GM21825 (cell line): ENCODE results near the gene ATIC.
A peak's percentile ranks its signal among the peaks of the same experiment; 100 is the strongest.

ENCODE experiments used
- ATAC-seq: cut with Tn5 transposase; IDR thresholded peaks from one replicate; pipeline ENCODE4 v1.9.1; 2021; ENCODE audit warnings: mild to moderate bottlenecking, moderate library complexity; ENCODE audit not compliant: unreplicated experiment

Gene ATIC

DNA sequence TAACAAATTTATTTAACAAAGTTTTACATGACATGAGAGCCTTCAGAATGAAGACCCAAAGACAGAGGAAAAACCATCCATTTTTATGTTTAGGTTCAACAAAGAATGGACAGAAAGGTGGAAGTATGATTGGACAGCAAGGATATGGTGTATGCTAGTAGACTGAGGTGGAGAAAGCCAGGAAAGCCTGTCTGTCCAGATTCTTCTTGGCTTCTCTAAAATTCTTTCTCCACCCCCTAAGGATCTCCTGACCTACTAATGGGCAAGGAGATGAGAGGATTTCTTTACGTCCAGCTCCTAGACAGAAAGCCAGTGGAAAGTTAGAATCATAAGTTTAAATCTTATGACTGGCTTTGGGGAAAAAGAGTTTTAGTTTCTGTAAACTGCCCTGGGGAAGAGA lies 3.0 kb downstream of the ATIC start:
- no peak for ATAC-seq

DNA sequence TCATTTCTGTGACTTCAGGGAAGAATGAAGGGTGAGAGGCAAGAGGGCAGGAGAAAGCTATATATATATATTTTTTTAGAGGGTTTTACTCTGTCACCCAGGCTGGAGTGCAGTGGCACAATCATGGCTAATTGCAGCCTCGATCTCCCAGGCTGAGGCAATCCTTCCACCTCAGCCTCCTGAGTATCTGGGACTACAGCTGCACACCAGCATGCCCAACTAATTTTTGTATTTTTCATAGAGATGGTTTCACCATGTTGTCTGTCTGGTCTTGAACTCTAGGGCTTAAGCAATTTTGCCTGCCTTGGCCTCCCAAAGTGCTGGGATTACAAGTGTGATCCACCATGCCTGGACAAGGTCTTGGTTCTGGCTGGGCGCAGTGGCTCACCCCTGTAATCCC lies 3.4 kb downstream of the ATIC start:
- no peak for ATAC-seq

DNA sequence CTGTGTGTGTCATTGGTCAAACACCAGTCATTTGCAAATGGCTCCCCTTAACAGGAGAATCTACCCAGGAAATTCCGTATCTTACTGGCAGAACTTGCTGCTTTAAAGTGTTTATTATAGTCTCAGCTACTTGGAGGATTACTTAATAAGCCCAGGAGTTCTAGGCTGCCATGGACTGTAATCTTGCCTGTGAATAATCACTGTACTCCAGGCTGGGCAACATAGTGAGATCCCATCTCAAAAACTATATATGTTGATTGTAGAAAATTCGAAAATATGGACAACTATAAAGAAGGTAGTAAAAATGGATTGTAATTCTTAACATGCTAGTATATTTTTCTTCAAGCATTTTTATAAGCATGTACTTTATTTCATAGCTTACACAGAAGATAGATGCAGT lies 4.5 kb downstream of the ATIC start:
- no peak for ATAC-seq

DNA sequence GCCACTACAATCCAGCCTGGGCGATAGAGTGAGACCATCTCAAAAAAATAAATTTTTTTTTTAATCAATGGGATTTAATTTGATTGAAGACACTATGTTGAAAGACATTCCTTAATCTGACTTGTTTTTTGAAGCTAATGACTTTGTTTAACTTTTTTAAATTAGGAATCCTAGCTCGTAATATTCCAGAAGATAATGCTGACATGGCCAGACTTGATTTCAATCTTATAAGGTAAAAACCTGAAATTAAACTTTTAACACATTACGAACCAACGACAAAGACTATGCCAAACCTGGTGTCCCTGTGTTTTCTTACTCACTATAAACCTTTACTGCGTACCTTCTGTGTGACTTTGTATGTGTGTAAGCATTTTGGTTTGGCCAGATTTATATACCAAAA lies 7.6 kb downstream of the ATIC start:
- no peak for ATAC-seq

DNA sequence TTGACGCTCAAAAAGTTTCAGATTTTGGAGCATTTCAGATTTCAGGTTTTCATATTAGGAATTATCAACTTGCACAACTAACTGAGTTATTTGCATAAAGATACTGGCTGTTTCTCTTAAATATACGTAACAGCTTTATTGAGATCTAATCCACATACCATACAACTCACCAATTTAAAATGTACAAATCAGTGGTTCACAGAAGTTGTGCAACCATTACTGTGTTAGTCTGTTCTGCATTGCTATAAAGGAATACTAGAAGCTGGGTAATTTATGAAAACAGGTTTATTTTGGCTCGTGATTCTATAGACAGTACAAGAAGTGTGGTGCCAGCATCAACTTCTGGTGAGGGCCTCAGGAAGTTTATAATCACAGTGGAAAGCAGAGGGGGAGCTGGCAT lies 8.2 kb downstream of the ATIC start:
- ATAC-seq = no peak

DNA sequence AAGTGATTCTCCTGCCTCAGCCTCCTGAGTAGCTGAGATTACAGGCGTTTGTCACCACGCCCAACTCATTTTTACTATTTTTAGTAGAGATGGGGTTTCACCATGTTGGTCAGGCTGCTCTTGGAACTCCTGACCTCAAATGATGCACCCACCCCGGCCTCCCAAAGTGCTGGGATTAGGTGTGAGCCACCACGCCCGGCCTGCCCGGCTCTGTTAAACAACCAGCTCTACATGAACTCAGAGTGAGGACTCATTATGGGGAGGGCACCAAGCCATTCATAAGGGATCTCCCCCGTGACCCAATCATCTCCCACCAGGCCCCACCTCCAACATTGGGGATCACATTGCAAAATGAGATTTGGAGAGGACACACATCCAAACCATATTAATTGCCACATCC lies 8.8 kb downstream of the ATIC start:
- ATAC-seq = no peak

DNA sequence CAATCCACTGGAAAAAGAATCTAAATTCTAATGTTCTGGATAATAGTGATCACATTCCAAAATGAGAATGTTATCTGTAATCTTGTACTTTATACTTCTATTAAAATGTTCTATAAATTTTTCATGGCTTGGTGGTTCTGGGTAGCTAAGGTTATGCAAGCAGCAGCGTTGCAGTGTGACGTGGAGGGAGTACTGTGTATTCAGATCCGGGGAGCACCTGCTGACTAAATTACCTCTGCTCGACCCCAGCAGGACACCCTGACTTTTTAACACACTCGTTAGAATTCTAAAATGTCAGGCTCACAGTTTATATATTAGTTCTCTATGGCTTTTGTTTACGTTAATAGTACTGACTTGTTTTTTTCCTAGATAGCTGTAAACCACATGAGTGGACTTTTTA lies 13.0 kb downstream of the ATIC start:
- no peak for ATAC-seq

DNA sequence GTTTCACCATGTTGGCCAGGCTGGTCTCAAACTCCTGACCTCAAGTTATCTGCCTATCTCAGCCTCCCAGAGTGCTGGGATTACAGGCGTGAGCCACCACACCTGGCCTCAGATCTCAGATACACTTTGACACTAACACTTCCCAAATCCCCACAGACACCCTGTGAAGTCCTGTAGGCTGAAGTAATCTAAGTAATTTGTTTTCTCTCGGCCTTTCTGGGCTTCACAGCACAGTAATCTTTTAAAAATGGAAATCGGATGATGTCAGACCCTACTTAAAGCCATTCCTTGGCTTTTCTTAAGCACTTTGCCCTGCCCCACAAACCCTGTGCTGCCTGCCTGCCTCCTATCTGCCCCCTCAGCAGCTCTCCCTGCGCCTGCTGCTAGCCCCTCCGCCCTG lies 16.2 kb downstream of the ATIC start:
- no peak for ATAC-seq

DNA sequence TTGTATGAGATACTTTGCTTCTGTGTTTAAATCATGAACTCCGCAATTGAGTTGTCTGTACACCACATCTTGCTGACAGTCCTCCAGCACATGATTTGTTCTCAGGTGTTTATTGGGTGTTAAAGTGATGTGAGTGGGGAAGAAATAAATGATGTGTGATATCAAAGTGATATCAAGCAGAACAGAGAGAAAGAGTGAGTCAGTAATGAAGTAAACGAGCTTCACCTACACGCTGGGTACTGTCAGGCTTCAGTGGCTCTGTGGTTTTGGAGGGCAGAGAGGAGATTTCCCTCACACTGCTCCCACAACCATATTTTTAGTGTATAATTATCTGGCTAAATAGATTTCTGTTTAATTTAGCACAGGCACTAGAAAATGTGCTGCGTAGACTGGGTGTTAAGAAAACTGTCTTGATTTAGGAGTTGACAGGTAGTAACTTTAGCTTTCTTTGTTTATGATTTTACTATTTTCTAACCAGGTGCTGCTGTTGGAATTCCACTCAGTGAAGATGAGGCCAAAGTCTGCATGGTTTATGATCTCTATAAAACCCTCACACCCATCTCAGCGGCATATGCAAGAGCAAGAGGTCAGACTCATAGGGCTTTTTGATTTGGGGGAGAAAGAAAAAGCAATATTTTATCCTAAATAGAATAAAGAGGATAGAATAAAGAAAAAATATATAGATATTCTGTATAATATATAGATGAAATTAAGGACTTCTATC lies 21.2 kb downstream of the ATIC start:
- peak; percentile 94 for ATAC-seq

DNA sequence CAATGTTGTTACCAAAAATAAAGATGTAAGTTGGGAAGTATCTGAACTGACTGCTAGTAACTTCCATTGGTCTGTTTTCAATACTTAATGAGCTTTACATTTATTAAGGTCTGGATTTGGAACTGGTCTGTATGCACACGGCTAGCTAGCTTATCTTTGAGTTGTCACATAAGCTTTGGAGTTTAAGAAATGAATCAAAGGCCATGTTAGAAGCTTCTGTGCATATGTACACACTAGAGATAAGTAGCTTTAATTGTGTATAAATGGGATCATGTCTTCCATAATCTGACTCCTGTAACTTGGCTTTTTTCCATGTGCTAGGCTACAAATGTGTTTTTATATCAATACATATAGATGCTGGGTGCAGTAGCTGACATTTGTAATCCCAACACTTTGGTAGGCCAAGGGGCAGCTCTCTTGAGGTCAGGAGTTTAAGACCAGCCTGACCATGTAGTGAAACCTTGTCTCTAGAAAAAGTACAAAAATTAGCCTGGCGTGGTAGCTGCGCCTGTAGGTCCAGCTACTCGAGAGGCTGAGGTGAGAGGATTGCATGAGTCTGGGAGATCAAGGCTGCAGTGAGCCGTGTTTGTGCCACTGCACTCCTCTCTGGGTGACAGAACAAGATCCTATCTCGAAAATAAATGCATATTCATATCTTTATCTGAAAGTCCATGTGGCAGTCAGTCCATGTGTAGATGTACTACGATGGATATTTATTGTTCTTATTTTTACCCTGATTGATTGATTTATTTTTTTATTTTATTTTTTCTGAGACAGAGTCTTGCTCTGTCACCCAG lies 27.2 kb downstream of the ATIC start:
- no peak for ATAC-seq

DNA sequence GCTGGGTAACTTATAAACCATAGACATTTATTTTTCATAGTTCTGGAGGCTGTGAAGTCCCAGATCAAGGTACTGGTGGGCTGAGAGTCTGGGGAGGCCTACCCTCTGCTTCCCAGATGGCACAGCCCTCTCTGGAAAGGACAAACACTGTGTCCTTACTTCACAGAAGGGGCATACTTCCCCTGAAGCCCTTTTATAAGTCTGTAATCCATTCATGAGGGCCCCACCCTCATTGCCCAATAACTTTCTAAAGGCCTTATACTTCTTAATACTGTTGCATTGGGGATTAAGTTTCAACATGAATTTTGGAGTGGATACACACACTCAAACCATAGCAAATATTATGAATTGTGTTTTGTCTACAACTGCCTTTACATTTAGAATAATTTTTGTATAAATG lies 36.0 kb downstream of the ATIC start:
- ATAC-seq = no peak

DNA sequence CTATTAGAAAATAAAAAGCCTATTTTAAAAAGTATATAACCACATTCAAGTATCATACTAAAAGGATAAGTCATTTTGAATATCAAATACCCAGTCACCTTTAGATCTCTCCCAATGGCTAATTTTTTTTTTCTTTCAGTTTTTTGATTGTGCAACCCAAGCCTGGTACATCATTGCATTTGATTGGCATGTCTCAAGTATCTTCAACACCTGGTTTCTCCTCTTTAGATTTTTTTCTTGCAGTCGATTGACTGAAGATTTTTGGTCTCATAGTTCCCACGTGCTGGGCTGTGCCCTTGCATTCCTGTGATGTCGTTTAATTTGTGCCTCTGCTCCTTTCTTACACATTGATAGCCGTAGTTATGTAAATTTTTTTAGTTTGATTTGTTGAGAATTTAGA lies 40.7 kb downstream of the ATIC start:
- no peak for ATAC-seq

DNA sequence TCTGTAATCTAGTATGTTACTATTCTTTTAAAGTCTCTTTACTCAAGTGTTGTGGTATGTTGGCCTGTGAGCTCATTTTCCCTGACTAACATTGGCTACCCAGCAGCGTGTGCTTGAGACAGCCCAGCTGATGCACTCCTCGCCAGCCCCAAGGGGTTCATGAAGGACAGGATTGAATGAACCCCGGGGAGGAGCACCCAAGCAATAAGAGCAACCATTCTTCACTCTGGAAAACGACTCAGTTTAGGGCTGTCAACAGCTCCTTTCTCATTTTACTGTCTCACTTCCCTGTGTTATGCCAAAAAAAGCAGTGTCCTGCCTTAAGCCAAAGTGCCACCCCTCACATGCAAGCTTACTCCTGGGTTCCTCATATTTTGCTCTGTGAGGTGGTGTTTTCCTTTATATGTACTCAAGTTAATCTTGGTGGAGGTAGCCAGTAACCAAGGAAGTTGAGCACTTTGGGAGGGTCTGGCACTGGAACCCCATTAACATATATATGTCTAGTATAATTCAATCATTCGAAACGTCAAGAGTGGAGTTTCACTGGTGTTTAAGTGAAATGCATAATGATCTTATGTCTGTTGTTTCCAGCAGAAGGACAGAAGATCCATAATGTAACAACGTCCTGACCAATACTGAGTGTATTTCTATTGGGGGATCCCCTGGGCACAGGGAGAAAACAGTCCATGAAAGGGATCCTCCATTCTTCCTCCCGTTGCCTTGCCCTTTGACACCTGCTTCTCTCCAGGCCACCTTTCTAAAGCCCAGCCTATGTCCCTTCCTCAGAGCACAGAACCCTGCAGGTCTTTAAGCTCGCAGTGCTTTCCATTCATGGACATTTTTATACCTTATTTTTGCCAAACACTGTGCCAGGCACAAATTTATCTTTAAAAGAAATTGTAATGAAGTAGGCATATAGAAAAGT lies 43.2 kb downstream of the ATIC start:
- ATAC-seq = no peak

DNA sequence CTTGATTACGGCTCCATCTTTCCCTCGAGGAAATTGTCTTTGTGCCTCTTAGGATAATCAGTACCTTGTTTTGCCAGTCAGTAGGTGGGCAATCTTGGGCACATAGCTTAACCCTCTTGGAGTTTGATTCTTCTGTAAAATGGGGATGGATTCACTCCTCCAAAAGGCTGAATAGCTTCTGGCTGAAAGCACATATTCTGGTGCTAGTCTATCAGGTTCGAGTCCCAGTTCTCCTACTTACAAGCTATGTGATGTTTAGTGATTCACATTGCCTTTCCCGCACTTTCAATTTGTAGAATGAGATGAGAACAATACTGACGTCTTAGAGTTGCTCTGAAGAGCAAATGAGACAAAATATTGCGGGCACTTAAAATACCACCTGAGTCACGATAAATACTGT lies 43.9 kb downstream of the ATIC start:
- ATAC-seq = no peak

DNA sequence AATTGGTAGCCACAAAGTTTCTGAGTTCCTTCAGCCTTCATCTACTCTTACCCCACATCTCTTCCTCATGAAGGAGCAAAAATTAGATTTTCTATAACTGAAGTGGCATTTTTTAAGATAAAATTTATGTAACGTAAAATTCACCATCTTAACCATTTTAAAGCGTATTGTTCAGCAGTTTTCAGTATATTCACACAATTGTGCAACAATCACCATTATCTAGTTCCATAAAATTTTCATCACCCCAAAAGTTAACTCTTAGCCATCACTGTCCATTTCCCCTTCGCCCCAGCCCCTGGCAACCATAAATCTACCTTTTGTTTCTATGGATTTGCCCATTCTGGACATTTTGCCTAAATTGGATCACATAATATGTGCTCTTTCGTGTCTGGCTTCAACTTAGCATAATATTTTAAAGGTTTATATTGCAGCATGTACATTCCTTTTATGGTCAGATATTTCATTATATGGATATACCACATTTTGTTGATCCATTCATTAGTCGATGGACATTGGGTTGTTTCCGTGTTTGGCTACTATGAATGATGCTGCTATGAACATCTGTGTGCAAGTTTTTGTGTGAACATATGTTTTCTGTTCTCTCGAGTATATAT lies 44.6 kb downstream of the ATIC start:
- ATAC-seq = no peak

DNA sequence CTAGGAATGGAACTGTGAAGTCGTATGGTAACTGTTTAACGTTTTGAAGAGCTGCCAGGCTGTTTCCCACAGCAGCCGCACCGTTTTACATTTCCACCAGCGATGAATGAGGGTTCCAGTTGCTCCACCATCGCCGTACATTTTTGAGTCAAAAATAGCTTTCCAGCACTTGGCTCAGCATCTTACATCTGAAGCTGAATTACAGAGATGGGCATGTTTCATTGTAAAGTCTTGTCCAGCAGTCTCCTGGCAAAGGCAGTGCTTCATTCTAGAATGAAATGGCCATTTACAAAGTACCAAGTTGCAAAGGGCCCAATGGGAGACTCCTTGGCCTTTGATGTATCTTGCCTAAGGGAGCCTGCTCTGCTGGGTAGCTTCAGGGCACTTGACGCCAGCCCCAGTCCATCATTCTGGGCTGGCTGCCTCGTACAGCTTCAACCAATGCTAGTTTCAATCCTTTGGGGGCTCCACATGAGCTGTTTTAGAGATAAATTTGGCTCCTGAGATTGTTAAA lies 45.1 kb downstream of the ATIC start:
- ATAC-seq = no peak

DNA sequence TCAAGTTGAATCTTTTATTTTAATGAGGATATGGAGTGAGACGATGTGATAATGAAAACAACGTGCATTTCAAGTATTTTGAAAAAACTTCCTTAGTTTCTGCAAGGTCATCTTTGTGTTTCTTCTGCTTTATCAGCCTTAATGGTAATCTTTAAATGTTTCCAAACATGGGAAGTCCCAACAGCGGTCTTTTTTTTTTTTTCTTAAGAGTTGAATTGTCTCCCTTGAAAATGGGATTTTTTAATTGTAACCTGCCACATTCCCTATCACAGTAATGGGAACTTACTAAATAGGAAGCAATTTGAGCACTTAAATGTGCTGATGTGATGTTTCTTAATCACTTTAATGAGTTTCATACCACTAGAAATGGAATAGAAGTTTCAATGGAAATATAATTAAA lies 45.8 kb downstream of the ATIC start:
- no peak for ATAC-seq

DNA sequence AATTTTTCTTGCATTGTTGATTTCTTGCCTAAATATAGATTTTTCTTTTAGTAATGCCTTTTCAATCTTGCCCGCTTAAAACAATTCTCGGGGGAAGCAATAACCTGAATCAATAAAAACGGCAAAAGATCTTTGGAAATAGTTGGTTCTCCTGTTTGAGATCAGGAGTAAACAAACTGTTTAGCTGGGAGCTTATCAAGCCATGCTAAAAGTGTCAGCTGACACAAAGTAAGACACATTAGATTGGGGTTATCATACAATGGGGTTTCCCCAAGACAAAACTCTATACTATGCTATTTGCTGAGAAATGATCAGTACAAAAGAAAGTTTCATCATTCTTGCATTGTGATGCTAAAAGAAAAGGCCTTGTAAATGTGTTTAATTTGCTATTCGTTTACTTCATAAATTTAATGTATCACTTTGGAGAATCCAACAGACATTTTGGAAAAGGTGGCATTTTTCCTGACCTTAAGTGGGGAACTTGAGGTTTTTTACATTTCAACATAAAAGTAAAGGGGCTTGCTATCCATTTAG lies 46.5 kb downstream of the ATIC start:
- ATAC-seq = no peak

DNA sequence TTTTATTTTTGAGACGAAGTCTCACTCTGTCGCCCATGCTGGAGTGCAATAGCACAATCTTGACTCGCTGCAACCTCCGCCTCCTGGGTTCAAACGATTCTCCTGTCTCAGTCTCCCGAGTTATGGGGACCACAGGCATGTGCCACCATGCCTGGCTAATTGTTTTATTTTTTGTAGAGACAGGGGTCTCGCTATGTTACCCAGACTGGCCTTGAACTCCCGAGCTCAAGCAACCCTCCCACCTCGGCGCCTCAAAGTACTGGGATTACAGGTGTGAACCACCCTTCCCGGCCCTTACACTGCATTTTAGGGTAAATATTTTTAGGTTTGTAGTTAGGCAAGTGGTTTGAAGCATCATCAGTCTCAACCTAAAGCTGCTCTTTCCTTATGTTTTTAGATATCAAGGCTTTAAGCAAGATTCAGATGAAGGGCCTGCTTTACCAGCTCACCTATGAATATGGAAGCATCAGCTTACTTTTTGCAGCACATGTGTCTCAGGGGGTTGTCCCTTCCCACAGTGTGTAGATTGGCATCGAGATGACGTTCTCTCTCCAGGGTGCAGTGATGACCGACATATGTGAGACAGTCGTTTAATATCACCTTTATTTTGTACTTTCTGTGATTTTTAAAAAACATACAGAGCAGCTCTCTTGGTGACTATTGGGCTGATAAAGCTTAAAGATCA lies 47.2 kb downstream of the ATIC start:
- ATAC-seq = no peak

DNA sequence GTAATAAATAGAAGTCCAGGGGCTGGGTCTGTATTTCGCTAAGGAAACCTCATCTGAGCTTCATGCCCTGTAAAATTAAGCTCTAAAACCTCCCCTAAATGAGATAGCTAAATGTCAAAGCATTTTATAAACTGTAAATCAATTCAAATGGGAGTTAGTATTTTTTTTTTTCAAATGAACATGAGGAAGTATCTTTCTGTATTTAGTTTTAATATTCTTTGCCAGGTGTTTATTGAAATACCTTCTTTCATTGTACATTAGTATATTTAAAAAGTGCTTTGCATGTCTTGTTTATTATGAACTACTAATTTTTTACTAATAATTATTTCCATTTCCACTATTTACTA lies 47.7 kb downstream of the ATIC start:
- ATAC-seq = no peak
